PC-3 (cell line): ENCODE results near the gene REC8.

Source experiments
- CTCF ChIP-seq: fragments of 300-600 bp; sonication (generic); conservative IDR thresholded peaks from 2 replicates; pipeline ENCODE4 v1.5.1; 2017; ENCODE audit warnings: antibody characterized with exemption, low read depth, mild to moderate bottlenecking, low read length
- EZH2 ChIP-seq: fragments of 300-600 bp; sonication (generic); IDR thresholded peaks from one replicate; pipeline ENCODE4 v1.6.1; 2017; ENCODE audit warnings: antibody characterized with exemption, mild to moderate bottlenecking, low read length; ENCODE audit not compliant: unreplicated experiment
- EZH2phosphoT487 ChIP-seq: fragments of 300-600 bp; sonication (generic); IDR thresholded peaks from 2 replicates; pipeline ENCODE4 v1.6.1; 2018; ENCODE audit warnings: mild to moderate bottlenecking, antibody characterized with exemption, low read length, borderline replicate concordance

GRCh38 chr14:24188251-24189058 is 16.6 kb downstream of the REC8 start, which contains the start of gene IPO4:
- no peak for TF ChIP-seq EZH2phosphoT487
- TF ChIP-seq CTCF = no peak
- no peak for TF ChIP-seq EZH2
